H9 (cell line): ENCODE measurements around the gene ZBTB20. TPM values are rescaled to one million over a fixed set of nuclear protein-coding genes. Genes with fewer than 3 reads are reported as not detected.

ENCODE experiments used
- DNase-seq: peaks from one replicate; pipeline ENCODE4 v3.0.0-alpha.2; 2017
- H2AFZ ChIP-seq: one replicate; pipeline ENCODE4 v1.6.1; 2013; ENCODE audit warnings: mild to moderate bottlenecking, low read length, control low read depth, moderate library complexity
- H2AK5ac ChIP-seq: 2 replicates; pipeline ENCODE4 v1.6.1; 2013; ENCODE audit warnings: low read length, control low read depth, mixed read lengths; ENCODE audit not compliant: insufficient read length
- H2BK120ac ChIP-seq: one replicate; pipeline ENCODE4 v1.6.1; 2013; ENCODE audit warnings: low read depth, mild to moderate bottlenecking, low read length, control low read depth, inconsistent platforms; ENCODE audit not compliant: poor library complexity, severe bottlenecking
- H2BK12ac ChIP-seq: 2 replicates; pipeline ENCODE4 v1.6.1; 2013; ENCODE audit warnings: low read length, control low read depth, mixed read lengths, low read depth; ENCODE audit not compliant: insufficient read length
- H2BK15ac ChIP-seq: 2 replicates; pipeline ENCODE4 v1.6.1; 2013; ENCODE audit warnings: low read depth, low read length, control low read depth
- H2BK20ac ChIP-seq: one replicate; pipeline ENCODE4 v1.6.1; 2013; ENCODE audit warnings: low read depth, mild to moderate bottlenecking, low read length, control low read depth, inconsistent platforms; ENCODE audit not compliant: poor library complexity, severe bottlenecking
- H2BK5ac ChIP-seq: 2 replicates; pipeline ENCODE4 v1.6.1; 2013; ENCODE audit warnings: low read length, control low read depth, mixed read lengths; ENCODE audit not compliant: insufficient read length
- H3K14ac ChIP-seq: 2 replicates; pipeline ENCODE4 v1.6.1; 2013; ENCODE audit warnings: low read length, control low read depth; ENCODE audit not compliant: insufficient read depth
- H3K18ac ChIP-seq: 2 replicates; pipeline ENCODE4 v1.6.1; 2013; ENCODE audit warnings: low read depth, mild to moderate bottlenecking, mixed read lengths, low read length, control low read depth; ENCODE audit not compliant: insufficient read length
- H3K23ac ChIP-seq: 2 replicates; pipeline ENCODE4 v1.6.1; 2013; ENCODE audit warnings: low read length, control low read depth, mixed read lengths, low read depth; ENCODE audit not compliant: insufficient read length
- H3K23me2 ChIP-seq: 2 replicates; pipeline ENCODE4 v1.6.1; 2013; ENCODE audit warnings: low read depth, mild to moderate bottlenecking, mixed read lengths, low read length, control low read depth; ENCODE audit not compliant: insufficient read length, poor library complexity, severe bottlenecking
- H3K27ac ChIP-seq: 2 replicates; pipeline ENCODE4 v1.5.1; 2013; ENCODE audit warnings: low read length, control low read depth, mixed read lengths, low read depth; ENCODE audit not compliant: insufficient read length
- H3K27me3 ChIP-seq: 2 replicates; pipeline ENCODE4 v1.6.1; 2013; ENCODE audit warnings: low read length, control low read depth, inconsistent platforms; ENCODE audit not compliant: insufficient read depth
- H3K4ac ChIP-seq: 2 replicates; pipeline ENCODE4 v1.6.1; 2013; ENCODE audit warnings: low read depth, mild to moderate bottlenecking, control low read depth, inconsistent platforms, low read length, moderate library complexity
- H3K4me1 ChIP-seq: 2 replicates; pipeline ENCODE4 v1.6.1; 2013; ENCODE audit warnings: low read length, control low read depth, inconsistent platforms; ENCODE audit not compliant: insufficient read depth
- H3K4me2 ChIP-seq: 2 replicates; pipeline ENCODE4 v1.6.1; 2013; ENCODE audit warnings: low read length, control low read depth, mixed read lengths; ENCODE audit not compliant: insufficient read length, insufficient read depth
- H3K56ac ChIP-seq: 2 replicates; pipeline ENCODE4 v1.6.1; 2013; ENCODE audit warnings: low read depth, mild to moderate bottlenecking, mixed read lengths, low read length, control low read depth; ENCODE audit not compliant: insufficient read length
- H3K79me1 ChIP-seq: 2 replicates; pipeline ENCODE4 v1.6.1; 2013; ENCODE audit warnings: low read depth, mild to moderate bottlenecking, moderate library complexity, low read length, control low read depth, inconsistent platforms; ENCODE audit not compliant: insufficient read depth, poor library complexity, severe bottlenecking
- H3K79me2 ChIP-seq: 2 replicates; pipeline ENCODE4 v1.6.1; 2013; ENCODE audit warnings: low read length, control low read depth, inconsistent platforms; ENCODE audit not compliant: insufficient read depth
- H3K9ac ChIP-seq: 2 replicates; pipeline ENCODE4 v1.6.1; 2013; ENCODE audit warnings: low read length, control low read depth, mixed read lengths; ENCODE audit not compliant: insufficient read length; ENCODE audit errors: extremely low read depth
- H3K9me3 ChIP-seq: one replicate; pipeline ENCODE4 v1.6.1; 2013; ENCODE audit warnings: low read depth, low read length, inconsistent platforms; ENCODE audit not compliant: control insufficient read depth
- H3T11ph ChIP-seq: one replicate; pipeline ENCODE4 v1.6.1; 2013; ENCODE audit warnings: mild to moderate bottlenecking, low read length, control low read depth, inconsistent platforms
- H4K20me1 ChIP-seq: one replicate; pipeline ENCODE4 v1.6.1; 2013; ENCODE audit not compliant: control insufficient read depth, insufficient read length, insufficient read depth
- H4K5ac ChIP-seq: 2 replicates; pipeline ENCODE4 v1.6.1; 2013; ENCODE audit warnings: low read depth, mild to moderate bottlenecking, mixed read lengths, low read length, control low read depth; ENCODE audit not compliant: insufficient read length
- H4K8ac ChIP-seq: replicated peaks from 2 replicates; pipeline ENCODE4 v1.6.1; 2013; ENCODE audit warnings: low read length, control low read depth, mixed read lengths, low read depth; ENCODE audit not compliant: insufficient read length
- H4K91ac ChIP-seq: 2 replicates; pipeline ENCODE4 v1.6.1; 2013; ENCODE audit warnings: low read depth, mild to moderate bottlenecking, moderate library complexity, mixed read lengths, low read length, control low read depth; ENCODE audit not compliant: insufficient read length
- H3K27ac Mint-ChIP-seq, 3 experiments: 2 replicates in 2 of 3; 3 replicates in 1 of 3; pipeline ENCODE4 v1.8.0; 2020 to 2021; ENCODE audit warnings: mixed read lengths in 3 of 3, mild to moderate bottlenecking in 1 of 3, moderate library complexity in 1 of 3
- H3K27me3 Mint-ChIP-seq: 2 replicates; pipeline ENCODE4 v1.8.0; 2021; ENCODE audit warnings: low read depth, mild to moderate bottlenecking, moderate library complexity, mixed read lengths
- H3K36me3 Mint-ChIP-seq, 3 experiments: 2 replicates in 2 of 3; 3 replicates in 1 of 3; pipeline ENCODE4 v1.8.0; 2020 to 2021; ENCODE audit warnings: low read depth in 3 of 3, mixed read lengths in 3 of 3; ENCODE audit not compliant: insufficient read depth in 1 of 3
- H3K4me1 Mint-ChIP-seq, 2 experiments: 2 replicates each; pipeline ENCODE4 v1.8.0; 2020; ENCODE audit warnings: mixed read lengths in 2 of 2
- H3K4me3 Mint-ChIP-seq, 2 experiments: 2 replicates in 1 of 2; 3 replicates in 1 of 2; pipeline ENCODE4 v1.8.0; 2020 to 2021; ENCODE audit warnings: mild to moderate bottlenecking in 2 of 2, mixed read lengths in 2 of 2, moderate library complexity in 1 of 2
- H3K9me3 Mint-ChIP-seq, 2 experiments: 2 replicates in 1 of 2; 3 replicates in 1 of 2; pipeline ENCODE4 v1.8.0; 2020; ENCODE audit warnings: mild to moderate bottlenecking in 2 of 2, mixed read lengths in 2 of 2, moderate library complexity in 1 of 2
- WGBS: extraction: QIAGEN DNeasy Blood & Tissue Kit; methylation state at CpG from one replicate; pipeline ENCODE4 v1.1.7; 2013; ENCODE audit warnings: missing lambda C conversion rate, low lambda C conversion rate, mixed read lengths; ENCODE audit not compliant: insufficient read length; ENCODE audit errors: extremely low coverage; 5-methylcytosine and 5-hydroxymethylcytosine counted together
- total RNA-seq: library from RNA; stranded (reverse); gene quantifications from 2 replicates; pipeline ENCODE4 v1.2.1, GENCODE V29; 2021
- TF ChIP-seq, protein P1 (sequence below): fragments of 200-600 bp; sonication (generic); conservative IDR thresholded peaks from 3 replicates; pipeline ENCODE4 v1.8.0; 2021; ENCODE audit warnings: antibody characterized with exemption, mild to moderate bottlenecking

Gene ZBTB20
- total RNA-seq, 1 experiment from 2014 or later: 0.70 TPM

DNA sequence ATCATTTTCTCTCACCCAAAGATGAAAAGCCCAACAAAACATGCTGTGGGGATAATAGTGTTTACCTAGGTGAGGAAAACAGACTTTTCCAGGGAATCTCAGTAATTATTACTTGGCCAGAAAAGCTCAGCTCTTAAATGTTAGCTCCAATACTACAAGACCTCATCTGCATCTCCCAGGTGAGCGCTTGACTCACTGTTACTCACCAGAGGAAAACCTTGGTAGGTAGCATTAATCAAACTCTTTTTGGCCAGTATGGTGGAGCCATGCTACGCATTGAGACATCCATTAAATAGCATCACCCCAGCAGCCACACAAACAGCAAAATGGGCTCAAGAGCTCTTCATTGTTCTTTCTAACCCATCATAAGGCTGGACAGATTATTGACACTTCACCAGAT lies 754.3 kb downstream of the ZBTB20 start:
- no peak for DNase-seq
- H3K79me1 ChIP-seq: no peaks in the 10 kb centered on the region
- H4K20me1 ChIP-seq: no peaks in the 10 kb centered on the region
- no peak overlapping the region for H3K4me2 ChIP-seq
- no peak overlapping the region for H2BK15ac ChIP-seq
- H4K91ac ChIP-seq: no peak overlapping the region
- H3K56ac ChIP-seq: no peak overlapping the region
- no peak overlapping the region for H3K27ac ChIP-seq
- no peaks in the 10 kb centered on the region for H3K36me3 Mint-ChIP-seq
- no peaks in the 10 kb centered on the region for H3K9me3 Mint-ChIP-seq
- no peak overlapping the region for H2AK5ac ChIP-seq
- H4K8ac ChIP-seq: no peak overlapping the region
- WGBS: no CpG with 5 or more reads among the region's 2 CpGs
- H2BK12ac ChIP-seq: no peak overlapping the region
- no peaks in the 10 kb centered on the region for H3K79me2 ChIP-seq
- no peak overlapping the region for H3K27ac Mint-ChIP-seq
- no peaks in the 10 kb centered on the region for H3K23me2 ChIP-seq
- H3K18ac ChIP-seq: no peak overlapping the region
- no peaks in the 10 kb centered on the region for H3K27me3 ChIP-seq
- no peak overlapping the region for H3K4me3 Mint-ChIP-seq
- no peak overlapping the region for H3K9ac ChIP-seq
- no peaks in the 10 kb centered on the region for H3K9me3 ChIP-seq
- TF ChIP-seq, protein P1, sequence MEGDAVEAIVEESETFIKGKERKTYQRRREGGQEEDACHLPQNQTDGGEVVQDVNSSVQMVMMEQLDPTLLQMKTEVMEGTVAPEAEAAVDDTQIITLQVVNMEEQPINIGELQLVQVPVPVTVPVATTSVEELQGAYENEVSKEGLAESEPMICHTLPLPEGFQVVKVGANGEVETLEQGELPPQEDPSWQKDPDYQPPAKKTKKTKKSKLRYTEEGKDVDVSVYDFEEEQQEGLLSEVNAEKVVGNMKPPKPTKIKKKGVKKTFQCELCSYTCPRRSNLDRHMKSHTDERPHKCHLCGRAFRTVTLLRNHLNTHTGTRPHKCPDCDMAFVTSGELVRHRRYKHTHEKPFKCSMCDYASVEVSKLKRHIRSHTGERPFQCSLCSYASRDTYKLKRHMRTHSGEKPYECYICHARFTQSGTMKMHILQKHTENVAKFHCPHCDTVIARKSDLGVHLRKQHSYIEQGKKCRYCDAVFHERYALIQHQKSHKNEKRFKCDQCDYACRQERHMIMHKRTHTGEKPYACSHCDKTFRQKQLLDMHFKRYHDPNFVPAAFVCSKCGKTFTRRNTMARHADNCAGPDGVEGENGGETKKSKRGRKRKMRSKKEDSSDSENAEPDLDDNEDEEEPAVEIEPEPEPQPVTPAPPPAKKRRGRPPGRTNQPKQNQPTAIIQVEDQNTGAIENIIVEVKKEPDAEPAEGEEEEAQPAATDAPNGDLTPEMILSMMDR: no peak
- no peaks in the 10 kb centered on the region for H3K4me1 ChIP-seq
- H2BK20ac ChIP-seq: no peak overlapping the region
- H2BK120ac ChIP-seq: no peak overlapping the region
- no peak overlapping the region for H4K5ac ChIP-seq
- no peak overlapping the region for H2AFZ ChIP-seq
- no peaks in the 10 kb centered on the region for H3K4me1 Mint-ChIP-seq
- H3T11ph ChIP-seq: no peak overlapping the region
- H3K27me3 Mint-ChIP-seq: no peaks in the 10 kb centered on the region
- no peak overlapping the region for H3K23ac ChIP-seq
- H3K4ac ChIP-seq: no peak overlapping the region
- no peak overlapping the region for H2BK5ac ChIP-seq
- H3K14ac ChIP-seq: no peak overlapping the region
